Adrenal gland (tissue), 5 donors: ENCODE results near the gene MYO10.

Source experiments
- POLR2A ChIP-seq, 2 donors: fragments of 450-650 bp; IDR thresholded peaks; one replicate each; pipeline ENCODE4 v1.6.1; 2017; ENCODE audit warnings: antibody characterized with exemption in 2 of 2, mild to moderate bottlenecking in 2 of 2, moderate library complexity in 1 of 2
- TF ChIP-seq, protein P1 (sequence below), 6 experiments: fragments of 450-650 bp in 4 of 6; fragments of 200-600 bp in 2 of 6; sonication (generic) in 1 of 6; IDR thresholded peaks; 1 replicate in 5 of 6; 2 replicates in 1 of 6; pipeline versions ENCODE4 v1.5.1 to v1.8.0; 2016 to 2021; ENCODE audit warnings: antibody characterized with exemption in 6 of 6, mild to moderate bottlenecking in 2 of 6, moderate library complexity in 1 of 6
- donor health status: DM: no; HTN: no; CAD: no.

DNA sequence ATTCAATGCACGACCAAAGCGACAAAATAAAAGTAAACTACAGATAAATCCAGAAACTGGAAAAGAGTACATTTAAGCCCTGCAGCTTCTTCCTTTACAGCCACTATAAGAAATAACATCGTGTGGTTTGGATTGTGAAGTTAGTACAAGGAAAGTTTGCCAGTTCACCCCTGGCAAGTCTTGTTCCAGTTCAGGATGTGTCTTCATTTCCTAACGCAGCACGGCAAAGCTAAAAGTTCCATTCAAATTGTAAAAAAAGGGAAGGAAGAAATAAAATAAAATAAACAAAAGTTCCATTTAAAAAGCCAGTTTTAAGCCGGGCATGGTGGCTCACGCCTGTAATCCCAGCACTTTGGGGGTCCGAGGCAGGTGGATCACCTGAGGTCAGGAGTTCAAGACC, 236.0 kb downstream of the MYO10 start:
- TF ChIP-seq, protein P1, sequence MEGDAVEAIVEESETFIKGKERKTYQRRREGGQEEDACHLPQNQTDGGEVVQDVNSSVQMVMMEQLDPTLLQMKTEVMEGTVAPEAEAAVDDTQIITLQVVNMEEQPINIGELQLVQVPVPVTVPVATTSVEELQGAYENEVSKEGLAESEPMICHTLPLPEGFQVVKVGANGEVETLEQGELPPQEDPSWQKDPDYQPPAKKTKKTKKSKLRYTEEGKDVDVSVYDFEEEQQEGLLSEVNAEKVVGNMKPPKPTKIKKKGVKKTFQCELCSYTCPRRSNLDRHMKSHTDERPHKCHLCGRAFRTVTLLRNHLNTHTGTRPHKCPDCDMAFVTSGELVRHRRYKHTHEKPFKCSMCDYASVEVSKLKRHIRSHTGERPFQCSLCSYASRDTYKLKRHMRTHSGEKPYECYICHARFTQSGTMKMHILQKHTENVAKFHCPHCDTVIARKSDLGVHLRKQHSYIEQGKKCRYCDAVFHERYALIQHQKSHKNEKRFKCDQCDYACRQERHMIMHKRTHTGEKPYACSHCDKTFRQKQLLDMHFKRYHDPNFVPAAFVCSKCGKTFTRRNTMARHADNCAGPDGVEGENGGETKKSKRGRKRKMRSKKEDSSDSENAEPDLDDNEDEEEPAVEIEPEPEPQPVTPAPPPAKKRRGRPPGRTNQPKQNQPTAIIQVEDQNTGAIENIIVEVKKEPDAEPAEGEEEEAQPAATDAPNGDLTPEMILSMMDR (IDR thresholded peaks at IDR 0.05) = no peak
- no peak for TF ChIP-seq POLR2A (IDR thresholded peaks at IDR 0.05)
